ENCODE measurements around the gene TBX4.

Gene TBX4

DNA sequence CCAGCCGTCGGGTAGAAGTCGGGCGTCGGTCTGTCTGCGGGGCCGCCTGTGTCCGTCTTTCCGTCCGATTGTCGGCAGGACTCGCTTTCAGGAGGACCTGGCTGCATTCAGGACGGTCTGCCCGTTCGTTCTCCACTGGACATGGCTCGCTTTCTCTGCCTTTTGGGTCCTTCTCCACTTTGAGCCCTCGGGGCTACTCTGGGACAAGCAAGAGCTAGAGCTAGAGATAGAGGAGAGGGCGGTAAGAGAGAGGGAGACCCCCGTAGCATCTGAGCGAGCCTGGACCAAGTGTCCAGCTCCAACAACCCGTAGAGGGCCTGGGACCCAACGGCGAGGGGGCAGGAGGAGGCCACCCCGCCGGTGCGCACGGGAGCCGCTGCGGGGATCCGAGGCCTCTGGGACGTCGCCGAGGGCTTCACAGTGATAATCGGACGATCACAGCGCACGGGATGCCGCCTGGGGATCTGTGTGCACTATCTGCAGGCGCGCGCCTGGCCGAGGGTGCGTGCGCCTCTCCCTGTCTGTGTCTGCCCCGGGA, 4.5 kb downstream of the TBX4 start:
- peaks cover 2% of the 10 kb centered on the region for H3K9me3 ChIP-seq (ENCODE audit: control insufficient read depth, low read length)
- WGBS, result 10% methylated on average over 44 of the region's 45 CpGs

DNA sequence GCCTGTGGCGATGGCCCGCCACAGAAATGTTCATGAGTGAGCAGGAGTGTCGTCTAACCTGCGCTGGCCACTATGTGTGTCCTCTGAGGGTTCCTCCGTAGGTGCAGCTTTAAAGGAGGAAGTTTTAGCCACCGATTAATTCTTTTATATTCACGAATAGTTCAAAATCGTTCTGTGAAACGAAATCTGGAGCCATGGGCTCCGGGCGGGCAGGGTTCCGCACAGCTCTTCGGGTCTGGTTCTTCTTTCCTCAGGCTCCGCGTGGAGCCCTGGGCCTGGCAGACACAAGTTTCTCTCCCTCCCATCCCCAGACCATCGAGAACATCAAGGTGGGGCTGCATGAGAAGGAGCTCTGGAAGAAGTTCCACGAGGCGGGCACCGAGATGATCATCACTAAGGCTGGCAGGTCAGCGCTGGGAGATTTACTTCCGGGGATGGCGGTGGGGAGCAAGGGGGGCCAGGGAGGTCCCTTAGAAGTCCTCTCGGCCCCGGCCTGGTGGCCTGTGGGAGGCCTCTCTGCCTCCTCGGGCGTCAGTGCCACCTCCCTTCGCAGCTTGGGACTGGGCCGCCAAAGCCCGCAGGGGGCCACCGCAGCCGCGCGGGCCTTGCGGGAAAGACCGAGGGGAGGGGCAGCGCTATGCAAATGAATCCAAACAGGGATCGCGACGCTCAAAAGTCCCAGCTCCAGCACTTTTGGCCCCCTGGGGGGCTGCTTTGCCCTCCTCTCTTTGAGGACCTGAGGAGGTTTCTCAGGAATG, 5.2 kb downstream of the TBX4 start:
- Histone ChIP-seq H2BK120ac (ENCODE audit: low read depth, low read length) (no peak overlapping the region), H3K36me3 (ENCODE audit: control insufficient read depth in 1 of 2, insufficient read depth in 2 of 2, low read depth in 1 of 2, low read length in 2 of 2) (no peaks in the 10 kb centered on the region), H3K4me2 (ENCODE audit: low read length, poor library complexity, severe bottlenecking) (peak overlapping the region; percentile 21), H4K8ac (ENCODE audit: low read length) (no peak overlapping the region), H3K14ac (ENCODE audit: low read length in 2 of 2) (no peak overlapping the region), H3K4ac (ENCODE audit: low read depth in 1 of 2, low read length in 2 of 2) (no peak overlapping the region), H3K9ac (ENCODE audit: low read length) (no peak overlapping the region), H3K23ac (ENCODE audit: low read length in 2 of 2) (peak overlapping the region in 1 of 2 experiments; percentile 77), H2BK12ac (ENCODE audit: low read length in 2 of 2) (no peak overlapping the region), H3K27ac (ENCODE audit: low read length, poor library complexity, severe bottlenecking) (no peak overlapping the region), H2AK5ac (ENCODE audit: low read length, severe bottlenecking) (no peak overlapping the region), H3K27me3 (ENCODE audit: control insufficient read depth in 1 of 2, insufficient read depth in 1 of 2, low read length in 2 of 2) (peaks cover 93 to 98% of the 10 kb centered on the region in 2 experiments), H2AFZ (ENCODE audit: low read depth, low read length) (no peak overlapping the region), H3K4me1 (ENCODE audit: control insufficient read depth, insufficient read depth, low read depth, low read length) (peaks cover 19% of the 10 kb centered on the region), H2BK5ac (ENCODE audit: low read depth, low read length, poor library complexity, severe bottlenecking) (no peak overlapping the region), H4K91ac (ENCODE audit: low read length) (no peak overlapping the region), H3K9me3 (ENCODE audit: control insufficient read depth, low read length) (peaks cover 2% of the 10 kb centered on the region), H3K79me1 (replicated peaks; ENCODE audit: low read length, poor library complexity, severe bottlenecking) (no peaks in the 10 kb centered on the region), H3K4me3 (ENCODE audit: insufficient read depth in 1 of 2, low read depth in 1 of 2, low read length in 2 of 2) (peak overlapping the region in 1 of 2 experiments; percentile 14), H3K18ac (ENCODE audit: low read depth in 1 of 2, low read length in 2 of 2) (no peak overlapping the region), H2BK15ac (ENCODE audit: low read depth, poor library complexity, severe bottlenecking) (no peak overlapping the region)
- 6% methylated on average over 36 of the region's 39 CpGs for WGBS
- DNase-seq, result no peak

More for the DNA sequence above, 4.5 kb downstream of the TBX4 start:
- Histone ChIP-seq H4K91ac (ENCODE audit: low read length) (no peak overlapping the region), H2BK120ac (ENCODE audit: low read depth, low read length) (no peak overlapping the region), H3K4me3 (ENCODE audit: insufficient read depth in 1 of 2, low read depth in 1 of 2, low read length in 2 of 2) (no peak overlapping the region), H2BK12ac (ENCODE audit: low read length in 2 of 2) (no peak overlapping the region), H3K9ac (ENCODE audit: low read length) (no peak overlapping the region), H3K4me2 (ENCODE audit: low read length, poor library complexity, severe bottlenecking) (no peak overlapping the region), H2AK5ac (ENCODE audit: low read length, severe bottlenecking) (no peak overlapping the region), H3K4ac (ENCODE audit: low read depth in 1 of 2, low read length in 2 of 2) (no peak overlapping the region), H3K4me1 (ENCODE audit: control insufficient read depth, insufficient read depth, low read depth, low read length) (peaks cover 23% of the 10 kb centered on the region), H3K27me3 (ENCODE audit: control insufficient read depth in 1 of 2, insufficient read depth in 1 of 2, low read length in 2 of 2) (peaks cover 93 to 97% of the 10 kb centered on the region in 2 experiments), H3K27ac (ENCODE audit: low read length, poor library complexity, severe bottlenecking) (no peak overlapping the region), H3K79me1 (replicated peaks; ENCODE audit: low read length, poor library complexity, severe bottlenecking) (no peaks in the 10 kb centered on the region), H4K8ac (ENCODE audit: low read length) (no peak overlapping the region), H2AFZ (ENCODE audit: low read depth, low read length) (no peak overlapping the region), H3K14ac (ENCODE audit: low read length in 2 of 2) (no peak overlapping the region), H3K23ac (ENCODE audit: low read length in 2 of 2) (no peak overlapping the region), H2BK15ac (ENCODE audit: low read depth, poor library complexity, severe bottlenecking) (no peak overlapping the region), H2BK5ac (ENCODE audit: low read depth, low read length, poor library complexity, severe bottlenecking) (no peak overlapping the region), H3K18ac (ENCODE audit: low read depth in 1 of 2, low read length in 2 of 2) (no peak overlapping the region), H3K36me3 (ENCODE audit: control insufficient read depth in 1 of 2, insufficient read depth in 2 of 2, low read depth in 1 of 2, low read length in 2 of 2) (no peaks in the 10 kb centered on the region)
- DNase-seq, result no peak

DNA sequence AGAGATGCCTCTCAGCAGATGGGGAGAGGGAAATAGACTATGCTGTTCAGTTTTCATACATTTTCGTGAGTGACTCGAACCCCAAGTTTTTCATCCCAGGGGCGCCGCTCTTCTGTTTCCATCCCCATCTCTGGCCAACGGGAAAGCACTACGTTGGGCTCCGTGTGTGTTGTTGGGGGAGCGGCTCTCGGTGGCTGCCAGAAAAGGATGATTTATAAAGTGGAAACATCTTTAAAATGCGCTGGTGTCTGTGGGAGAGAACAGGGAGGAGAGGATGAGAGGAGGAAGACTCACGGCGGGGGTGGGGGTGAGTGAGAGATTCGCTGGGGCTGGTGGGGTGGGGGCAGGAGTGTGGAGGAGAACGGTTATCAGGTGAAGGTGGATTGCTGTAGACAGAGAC, 5.8 kb downstream of the TBX4 start:
- Histone ChIP-seq H2BK5ac (ENCODE audit: low read depth, low read length, poor library complexity, severe bottlenecking) (no peak overlapping the region), H2BK15ac (ENCODE audit: low read depth, poor library complexity, severe bottlenecking) (no peak overlapping the region), H2BK120ac (ENCODE audit: low read depth, low read length) (no peak overlapping the region), H3K23ac (ENCODE audit: low read length in 2 of 2) (no peak overlapping the region), H3K4me1 (ENCODE audit: control insufficient read depth, insufficient read depth, low read depth, low read length) (peaks cover 17% of the 10 kb centered on the region), H4K8ac (ENCODE audit: low read length) (no peak overlapping the region), H3K79me1 (replicated peaks; ENCODE audit: low read length, poor library complexity, severe bottlenecking) (no peaks in the 10 kb centered on the region), H4K91ac (ENCODE audit: low read length) (no peak overlapping the region), H3K36me3 (ENCODE audit: control insufficient read depth in 1 of 2, insufficient read depth in 2 of 2, low read depth in 1 of 2, low read length in 2 of 2) (no peaks in the 10 kb centered on the region), H3K4me2 (ENCODE audit: low read length, poor library complexity, severe bottlenecking) (no peak overlapping the region), H3K18ac (ENCODE audit: low read depth in 1 of 2, low read length in 2 of 2) (no peak overlapping the region), H2AK5ac (ENCODE audit: low read length, severe bottlenecking) (no peak overlapping the region), H3K27ac (ENCODE audit: low read length, poor library complexity, severe bottlenecking) (no peak overlapping the region), H3K9ac (ENCODE audit: low read length) (no peak overlapping the region), H3K4me3 (ENCODE audit: insufficient read depth in 1 of 2, low read depth in 1 of 2, low read length in 2 of 2) (no peak overlapping the region), H3K9me3 (ENCODE audit: control insufficient read depth, low read length) (peaks cover 2% of the 10 kb centered on the region), H2AFZ (ENCODE audit: low read depth, low read length) (no peak overlapping the region), H3K4ac (ENCODE audit: low read depth in 1 of 2, low read length in 2 of 2) (no peak overlapping the region), H3K14ac (ENCODE audit: low read length in 2 of 2) (no peak overlapping the region), H3K27me3 (ENCODE audit: control insufficient read depth in 1 of 2, insufficient read depth in 1 of 2, low read length in 2 of 2) (peaks cover 93 to 98% of the 10 kb centered on the region in 2 experiments), H2BK12ac (ENCODE audit: low read length in 2 of 2) (no peak overlapping the region)
- 4% methylated on average over 12 of the region's 14 CpGs for WGBS
- DNase-seq, result no peak

DNA sequence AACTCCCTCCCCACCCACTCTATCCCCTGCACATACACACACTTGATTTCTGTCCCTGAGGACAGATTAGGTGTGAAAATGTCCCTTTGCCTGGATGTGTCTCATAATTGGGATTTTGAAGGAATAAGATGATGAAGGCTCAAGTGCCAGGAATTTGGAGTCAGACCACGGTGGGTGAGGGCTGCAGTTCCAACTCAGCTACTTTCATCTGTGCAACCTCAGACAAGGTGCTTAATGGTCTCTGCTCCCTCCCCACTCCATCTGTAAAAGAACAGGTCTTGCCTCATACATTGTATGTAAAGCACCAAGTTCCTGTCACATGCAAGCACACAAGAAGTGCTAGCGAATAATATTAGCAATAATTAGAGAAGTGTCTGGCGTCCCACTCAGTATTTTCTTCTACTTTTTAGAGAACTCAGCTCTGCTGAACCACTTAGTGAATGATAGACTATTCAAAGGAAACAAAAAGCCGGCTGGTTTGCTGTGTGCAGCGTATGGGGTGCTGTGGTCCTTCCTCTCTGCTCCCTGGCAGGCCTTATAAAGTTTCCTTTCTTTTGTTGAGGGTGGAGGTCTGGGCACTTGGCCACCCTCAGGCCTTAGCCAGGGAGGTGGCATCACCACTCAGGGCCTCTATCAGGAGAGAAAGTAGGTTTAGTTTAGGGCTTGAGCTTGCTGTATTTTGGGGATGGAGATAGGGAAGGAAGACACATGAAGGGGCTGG, 6.4 kb downstream of the TBX4 start:
- H2AK5ac ChIP-seq (ENCODE audit: low read length, severe bottlenecking), result no peak overlapping the region

More for the DNA sequence above, 6.4 kb downstream of the TBX4 start:
- H4K8ac ChIP-seq (ENCODE audit: low read length), result no peak overlapping the region
- peaks cover 95 to 99% of the 10 kb centered on the region in 2 experiments for H3K27me3 ChIP-seq (ENCODE audit: control insufficient read depth in 1 of 2, insufficient read depth in 1 of 2, low read length in 2 of 2)
- no peak overlapping the region for H3K4me2 ChIP-seq (ENCODE audit: low read length, poor library complexity, severe bottlenecking)
- WGBS, result 22% methylated on average over 3 of the region's 5 CpGs
- no peak overlapping the region for H2BK5ac ChIP-seq (ENCODE audit: low read depth, low read length, poor library complexity, severe bottlenecking)
- H3K23ac ChIP-seq (ENCODE audit: low read length in 2 of 2), result no peak overlapping the region
- H3K4me3 ChIP-seq (ENCODE audit: insufficient read depth in 1 of 2, low read depth in 1 of 2, low read length in 2 of 2), result no peak overlapping the region
- peak overlapping the region in 1 of 2 experiments; percentile 57 for H3K14ac ChIP-seq (ENCODE audit: low read length in 2 of 2)
- no peak overlapping the region for H2BK15ac ChIP-seq (ENCODE audit: low read depth, poor library complexity, severe bottlenecking)
- H3K27ac ChIP-seq (ENCODE audit: low read length, poor library complexity, severe bottlenecking), result no peak overlapping the region
- H3K79me1 ChIP-seq (replicated peaks; ENCODE audit: low read length, poor library complexity, severe bottlenecking), result no peaks in the 10 kb centered on the region
- peaks cover 17% of the 10 kb centered on the region for H3K4me1 ChIP-seq (ENCODE audit: control insufficient read depth, insufficient read depth, low read depth, low read length)
- H2BK120ac ChIP-seq (ENCODE audit: low read depth, low read length), result no peak overlapping the region
- no peak overlapping the region for H4K91ac ChIP-seq (ENCODE audit: low read length)
- no peaks in the 10 kb centered on the region for H3K36me3 ChIP-seq (ENCODE audit: control insufficient read depth in 1 of 2, insufficient read depth in 2 of 2, low read depth in 1 of 2, low read length in 2 of 2)
- no peak overlapping the region for H3K9ac ChIP-seq (ENCODE audit: low read length)
- no peak overlapping the region for H3K18ac ChIP-seq (ENCODE audit: low read depth in 1 of 2, low read length in 2 of 2)
- H2AFZ ChIP-seq (ENCODE audit: low read depth, low read length), result no peak overlapping the region
- peaks cover 2% of the 10 kb centered on the region for H3K9me3 ChIP-seq (ENCODE audit: control insufficient read depth, low read length)
- no peak overlapping the region for H2BK12ac ChIP-seq (ENCODE audit: low read length in 2 of 2)
- no peak overlapping the region for H3K4ac ChIP-seq (ENCODE audit: low read depth in 1 of 2, low read length in 2 of 2)
- DNase-seq, result no peak
